ENCODE results near the gene ANO2. TPM values are rescaled to one million over a fixed set of nuclear protein-coding genes. Genes with fewer than 3 reads are reported as not detected.

The ANO2 gene
- total RNA-seq, 1 donor from 2014 or later: 1.7 TPM

DNA sequence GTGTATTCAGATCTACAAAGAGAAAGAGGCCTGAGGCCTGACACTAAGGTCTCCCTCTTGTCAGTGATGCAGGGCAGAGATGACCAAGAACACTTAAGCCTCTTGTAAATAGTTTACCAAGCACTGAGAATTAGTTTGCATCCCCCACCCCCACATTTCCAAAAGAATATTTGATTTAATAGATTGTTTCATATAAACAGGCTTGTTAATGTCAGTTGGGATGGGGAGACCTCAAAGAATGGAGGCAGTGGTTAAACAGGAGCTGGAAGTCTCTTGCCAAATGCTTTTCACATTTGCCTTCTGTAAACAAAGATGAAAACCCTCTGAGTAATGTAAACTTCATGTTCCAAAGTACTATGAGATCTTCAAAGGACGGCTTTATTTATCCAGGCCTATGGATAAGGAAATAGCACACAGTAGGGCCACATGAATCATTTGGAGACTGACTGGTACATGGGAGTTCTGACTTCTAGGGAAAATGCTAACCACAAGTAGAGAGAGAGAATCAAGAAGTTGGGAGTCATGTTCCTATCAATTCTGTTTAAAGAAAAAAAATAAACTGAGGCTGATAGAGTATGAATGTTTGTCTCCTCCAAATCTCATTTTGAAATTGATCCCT, 234.7 kb downstream of the ANO2 start:
- no peak for DNase-seq (ENCODE audit: low read depth)
- no peak for TF ChIP-seq CTCF (conservative IDR thresholded peaks at IDR 0.05; ENCODE audit: low read depth, low read length)
- no peak overlapping the region for H3K4me3 ChIP-seq (ENCODE audit: low read depth, low read length)

DNA sequence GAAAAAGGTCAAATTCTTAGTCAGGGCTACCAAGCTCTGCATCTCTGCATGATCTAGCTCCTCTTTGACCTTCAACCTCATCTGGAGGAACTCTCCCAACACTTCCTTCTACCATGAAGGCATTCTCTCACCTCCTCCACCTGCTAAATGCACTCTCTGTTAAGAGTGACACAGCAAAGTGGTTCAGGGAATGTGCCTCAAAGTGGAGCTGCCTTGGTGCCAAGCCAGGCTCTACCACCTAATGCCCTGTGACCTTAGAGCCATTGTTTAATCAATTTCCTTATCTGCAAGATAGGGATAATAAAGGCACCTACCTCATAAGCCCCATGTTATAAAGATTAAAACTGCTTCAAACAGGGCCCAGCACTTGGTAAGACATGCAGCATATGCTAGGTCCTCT, 236.7 kb downstream of the ANO2 start:
- H3K4me3 ChIP-seq (ENCODE audit: low read depth, low read length): no peak overlapping the region

GRCh38 chr12:5706247-5706646, 238.8 kb downstream of the ANO2 start:
- no peak for TF ChIP-seq CTCF (conservative IDR thresholded peaks at IDR 0.05; ENCODE audit: low read depth, low read length)
- DNase-seq (ENCODE audit: low read depth): no peak
- H3K4me3 ChIP-seq (ENCODE audit: low read depth, low read length): no peak overlapping the region

More for the DNA sequence above, 236.7 kb downstream of the ANO2 start:
- TF ChIP-seq CTCF (conservative IDR thresholded peaks at IDR 0.05; ENCODE audit: low read depth, low read length): no peak
- DNase-seq (ENCODE audit: low read depth): no peak

- no peak for DNase-seq (ENCODE audit: low read depth)
These were observed 239.3 kb downstream of the ANO2 start for GRCh38 chr12:5705791-5706190.

GRCh38 chr12:5694759-5695409, 250.2 kb downstream of the ANO2 start:
- no peak for DNase-seq (ENCODE audit: low read depth)
- H3K4me3 ChIP-seq (ENCODE audit: low read depth, low read length): no peak overlapping the region
- no peak for TF ChIP-seq CTCF (conservative IDR thresholded peaks at IDR 0.05; ENCODE audit: low read depth, low read length)

More at GRCh38 chr12:5705791-5706190, 239.3 kb downstream of the ANO2 start:
- no peak overlapping the region for H3K4me3 ChIP-seq (ENCODE audit: low read depth, low read length)
- TF ChIP-seq CTCF (conservative IDR thresholded peaks at IDR 0.05; ENCODE audit: low read depth, low read length): no peak

- TF ChIP-seq CTCF (conservative IDR thresholded peaks at IDR 0.05; ENCODE audit: low read depth, low read length): no peak
- DNase-seq (ENCODE audit: low read depth): no peak
- H3K4me3 ChIP-seq (ENCODE audit: low read depth, low read length): no peak overlapping the region
These were observed 252.2 kb downstream of the ANO2 start for GRCh38 chr12:5692850-5693249.

GRCh38 chr12:5691943-5692342, 253.1 kb downstream of the ANO2 start:
- no peak overlapping the region for H3K4me3 ChIP-seq (ENCODE audit: low read depth, low read length)
- DNase-seq (ENCODE audit: low read depth): no peak
- TF ChIP-seq CTCF (conservative IDR thresholded peaks at IDR 0.05; ENCODE audit: low read depth, low read length): no peak

Data from epithelial cell of proximal tubule (primary cell).